ENCODE measurements around the gene WDR20. TPM values are rescaled to one million over a fixed set of nuclear protein-coding genes. Genes with fewer than 3 reads are reported as not detected.

The WDR20 gene
- total and polyA plus RNA-seq, 2 of the 8 experiments (the other 6 are each of a cell fraction or from before 2014, with no cell fraction given) = 11.2 to 26.7 TPM

DNA sequence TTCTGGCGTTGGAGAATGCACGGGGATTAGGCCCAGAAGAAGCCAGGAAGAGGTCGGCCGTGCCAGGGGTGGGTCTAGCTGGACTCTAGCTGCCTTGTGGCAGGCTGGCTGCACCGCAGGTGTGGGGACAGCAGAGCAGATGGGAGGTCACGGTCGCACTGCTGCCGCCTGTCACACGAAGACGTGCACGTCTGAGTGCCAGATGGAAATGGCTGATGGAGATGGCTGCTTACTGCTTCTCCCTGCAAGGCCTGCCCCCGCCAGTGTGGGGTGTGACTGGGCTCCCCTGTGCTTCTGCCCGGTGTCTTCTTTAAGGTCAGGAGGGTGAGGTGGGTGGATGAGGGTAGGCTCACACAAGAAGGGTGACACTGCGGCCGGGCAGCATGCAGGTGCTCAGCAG lies 86.2 kb downstream of the WDR20 start:
- H4K20me1 ChIP-seq (replicated peaks in 1 of 2; ENCODE audit: control insufficient read depth in 1 of 2, insufficient read depth in 2 of 2, low read length in 2 of 2) = peaks cover 3 to 4% of the 10 kb centered on the region in 2 experiments
- H3K79me2 ChIP-seq (ENCODE audit: control insufficient read depth in 1 of 2, insufficient read depth in 2 of 2, low read length in 2 of 2) = no peaks in the 10 kb centered on the region
- H3K9me3 ChIP-seq (ENCODE audit: insufficient read depth in 2 of 2, low read depth in 1 of 2, low read length in 1 of 2) = no peaks in the 10 kb centered on the region
- no peak overlapping the region for H2AK5ac ChIP-seq (ENCODE audit: low read depth, low read length)
- no peak for FAIRE-seq
- no peak overlapping the region for H2BK15ac ChIP-seq (ENCODE audit: low read length)
- H3K56ac ChIP-seq (replicated peaks; ENCODE audit: insufficient read length, low read depth, low read length) = no peak overlapping the region
- H3K4ac ChIP-seq (replicated peaks; ENCODE audit: insufficient read length, low read depth, low read length) = no peak overlapping the region
- no peak overlapping the region; the same call in 1 of the 2 replicates for H2BK5ac ChIP-seq (ENCODE audit: low read depth, low read length)
- H3K4me3 ChIP-seq (ENCODE audit: extremely low read depth in 1 of 4, insufficient read depth in 2 of 4, low read depth in 3 of 4, low read length in 4 of 4) = no peak overlapping the region
- no peak overlapping the region for H3K9ac ChIP-seq (replicated peaks in 1 of 4; ENCODE audit: extremely low read depth in 1 of 4, low read depth in 3 of 4, low read length in 3 of 4)
- H3K23me2 ChIP-seq (ENCODE audit: low read depth, low read length) = no peaks in the 10 kb centered on the region
- H3K4me1 ChIP-seq (replicated peaks in 1 of 4; ENCODE audit: control insufficient read depth in 3 of 4, insufficient read depth in 4 of 4, low read length in 3 of 4) = peaks cover 0 to 13% (median 5%) of the 10 kb centered on the region in 4 experiments; a peak in 5 of 7 replicates
- no peak overlapping the region for H2BK12ac ChIP-seq (ENCODE audit: low read depth, low read length)
- no peak overlapping the region for H3K23ac ChIP-seq (ENCODE audit: insufficient read length)
- H3K79me1 ChIP-seq (ENCODE audit: low read depth, low read length) = peaks cover 6% of the 10 kb centered on the region
- no peak overlapping the region for H3K27ac ChIP-seq (ENCODE audit: low read depth, low read length)
- peak overlapping the region; percentile 11; the same call in 1 of the 2 replicates for H4K8ac ChIP-seq (ENCODE audit: extremely low read depth, insufficient read depth, low read length)
- H3K14ac ChIP-seq (ENCODE audit: insufficient read length) = no peak overlapping the region
- H3K18ac ChIP-seq (ENCODE audit: extremely low read depth, low read length) = no peak overlapping the region
- no peaks in the 10 kb centered on the region for H3K36me3 ChIP-seq (ENCODE audit: control insufficient read depth in 2 of 4, insufficient read depth in 4 of 4, low read length in 3 of 4)
- H3K4me2 ChIP-seq (ENCODE audit: insufficient read depth in 1 of 2, low read depth in 2 of 2, low read length in 2 of 2) = no peak overlapping the region
- H2AFZ ChIP-seq (ENCODE audit: low read length) = no peak overlapping the region
- ChIA-PET CTCF (ENCODE audit: partially characterized antibody) (interaction anchor here (0.8 to 3.4 kb wide), 4 partner anchors 10 to 92 kb away, joined by 3 to 17 read pairs (median 3); no protein-coding TSS in a partner anchor), POLR2A (ENCODE audit: partially characterized antibody) (no interaction called here)
- no peak overlapping the region for H4K91ac ChIP-seq (replicated peaks; ENCODE audit: insufficient read length, low read length)
- H3K27me3 ChIP-seq (replicated peaks in 1 of 4; ENCODE audit: control insufficient read depth in 3 of 4, extremely low read depth in 1 of 4, insufficient read depth in 3 of 4, low read length in 3 of 4) = no peaks in the 10 kb centered on the region
- H2BK120ac ChIP-seq (replicated peaks; ENCODE audit: low read depth, low read length) = no peak overlapping the region
- no peak overlapping the region for H2BK20ac ChIP-seq (ENCODE audit: low read length)
- no peak for DNase-seq (ENCODE audit: low read depth in 1 of 2, low spot score in 2 of 2)
- 91% methylated on average over 13 of the region's 15 CpGs; no CpG with 5 or more reads in 1 of the 2 experiments for WGBS, 2 experiments (ENCODE audit: extremely low coverage in 1 of 2, insufficient coverage in 1 of 2, insufficient read length in 1 of 2, insufficient replicate concordance in 2 of 2, low coverage in 1 of 2, low lambda C conversion rate in 2 of 2, missing lambda C conversion rate in 1 of 2)
- H4K5ac ChIP-seq (ENCODE audit: insufficient read length, low read depth, low read length) = no peak overlapping the region
- no peak for TF ChIP-seq SRF (IDR thresholded peaks at IDR 0.05; ENCODE audit: low read depth, low read length)
- TF ChIP-seq TBP (IDR thresholded peaks at IDR 0.05; ENCODE audit: low read depth, low read length) = no peak
- TF ChIP-seq CBX8 (IDR thresholded peaks at IDR 0.05; ENCODE audit: borderline replicate concordance, low read depth, low read length) = no peak
- TF ChIP-seq SUZ12 (IDR thresholded peaks at IDR 0.05; ENCODE audit: low read length) = no peak
- TF ChIP-seq, protein P1, sequence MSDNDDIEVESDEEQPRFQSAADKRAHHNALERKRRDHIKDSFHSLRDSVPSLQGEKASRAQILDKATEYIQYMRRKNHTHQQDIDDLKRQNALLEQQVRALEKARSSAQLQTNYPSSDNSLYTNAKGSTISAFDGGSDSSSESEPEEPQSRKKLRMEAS (IDR thresholded peaks at IDR 0.05) = no peak
- TF ChIP-seq RXRA (IDR thresholded peaks at IDR 0.05; ENCODE audit: insufficient read depth, low read depth, low read length) = no peak
- TF ChIP-seq EGR1 (IDR thresholded peaks at IDR 0.05; ENCODE audit: borderline replicate concordance, low read depth, low read length) = no peak
- TF ChIP-seq, protein P2, sequence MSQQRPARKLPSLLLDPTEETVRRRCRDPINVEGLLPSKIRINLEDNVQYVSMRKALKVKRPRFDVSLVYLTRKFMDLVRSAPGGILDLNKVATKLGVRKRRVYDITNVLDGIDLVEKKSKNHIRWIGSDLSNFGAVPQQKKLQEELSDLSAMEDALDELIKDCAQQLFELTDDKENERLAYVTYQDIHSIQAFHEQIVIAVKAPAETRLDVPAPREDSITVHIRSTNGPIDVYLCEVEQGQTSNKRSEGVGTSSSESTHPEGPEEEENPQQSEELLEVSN (IDR thresholded peaks at IDR 0.05) = no peak
- TF ChIP-seq RFX5 (IDR thresholded peaks at IDR 0.05; ENCODE audit: borderline replicate concordance, low read depth, low read length) = no peak
- no peak for TF ChIP-seq POU5F1 (IDR thresholded peaks at IDR 0.05; ENCODE audit: low read depth, low read length)
- no peak for TF ChIP-seq BRCA1 (IDR thresholded peaks at IDR 0.05; ENCODE audit: low read depth, low read length)
- TF ChIP-seq TCF12 (IDR thresholded peaks at IDR 0.05; ENCODE audit: low read depth, low read length) = no peak
- TF ChIP-seq POLR2A (IDR thresholded peaks at IDR 0.05; ENCODE audit: control extremely low read depth in 1 of 2, low read depth in 2 of 2, low read length in 2 of 2) = no peak
- TF ChIP-seq RBBP5 (IDR thresholded peaks at IDR 0.05; ENCODE audit: borderline replicate concordance, low read depth, low read length) = no peak
- no peak for TF ChIP-seq GABPA (IDR thresholded peaks at IDR 0.05; ENCODE audit: borderline replicate concordance, insufficient read depth, low read length)
